ENCODE data around the gene TADA2B. TPM values are rescaled to one million over a fixed set of nuclear protein-coding genes. Genes with fewer than 3 reads are reported as not detected.

Gene TADA2B
- total and polyA plus RNA-seq, 3 donors from 2014 or later = 34.5 to 47.6 (median 42.2) TPM

DNA sequence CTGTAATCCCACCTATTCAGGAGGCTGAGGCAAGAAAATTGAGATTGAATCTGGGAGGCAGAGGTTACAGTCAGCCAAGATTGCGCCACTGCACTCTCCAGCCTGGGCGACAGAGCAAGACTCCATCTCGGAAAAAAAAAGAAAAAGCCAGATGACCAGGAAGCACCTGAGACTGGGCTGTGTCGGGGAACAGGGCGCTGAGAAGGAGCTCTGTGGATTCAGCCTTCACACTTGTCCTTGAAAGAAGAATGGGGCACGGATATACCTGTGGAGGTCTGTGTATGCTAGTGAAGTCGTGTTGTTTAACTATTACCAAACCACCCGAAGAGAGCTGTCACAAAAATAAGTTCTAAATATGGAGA lies 39.3 kb upstream of the TADA2B start:
- intact Hi-C loops (cut with DNase I; ENCODE audit: low total_unique reads) = no loop called here
- no peaks in the 10 kb centered on the region for H3K9me3 ChIP-seq
- H3K4me3 ChIP-seq = no peak overlapping the region
- WGBS, 2 donors = 88 to 89% methylated on average over 8 of the region's 8 CpGs
- no peaks in the 10 kb centered on the region for H3K27me3 ChIP-seq
- H3K27ac ChIP-seq = no peak overlapping the region
- peaks cover 5% of the 10 kb centered on the region for H3K36me3 ChIP-seq (ENCODE audit: low read depth, missing control alignments)
- no peak for DNase-seq
- TF ChIP-seq POLR2A (IDR thresholded peaks at IDR 0.05) = no peak
- TF ChIP-seq, protein P1, sequence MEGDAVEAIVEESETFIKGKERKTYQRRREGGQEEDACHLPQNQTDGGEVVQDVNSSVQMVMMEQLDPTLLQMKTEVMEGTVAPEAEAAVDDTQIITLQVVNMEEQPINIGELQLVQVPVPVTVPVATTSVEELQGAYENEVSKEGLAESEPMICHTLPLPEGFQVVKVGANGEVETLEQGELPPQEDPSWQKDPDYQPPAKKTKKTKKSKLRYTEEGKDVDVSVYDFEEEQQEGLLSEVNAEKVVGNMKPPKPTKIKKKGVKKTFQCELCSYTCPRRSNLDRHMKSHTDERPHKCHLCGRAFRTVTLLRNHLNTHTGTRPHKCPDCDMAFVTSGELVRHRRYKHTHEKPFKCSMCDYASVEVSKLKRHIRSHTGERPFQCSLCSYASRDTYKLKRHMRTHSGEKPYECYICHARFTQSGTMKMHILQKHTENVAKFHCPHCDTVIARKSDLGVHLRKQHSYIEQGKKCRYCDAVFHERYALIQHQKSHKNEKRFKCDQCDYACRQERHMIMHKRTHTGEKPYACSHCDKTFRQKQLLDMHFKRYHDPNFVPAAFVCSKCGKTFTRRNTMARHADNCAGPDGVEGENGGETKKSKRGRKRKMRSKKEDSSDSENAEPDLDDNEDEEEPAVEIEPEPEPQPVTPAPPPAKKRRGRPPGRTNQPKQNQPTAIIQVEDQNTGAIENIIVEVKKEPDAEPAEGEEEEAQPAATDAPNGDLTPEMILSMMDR (IDR thresholded peaks at IDR 0.05) = no peak
- no peaks in the 10 kb centered on the region for H3K4me1 ChIP-seq

DNA sequence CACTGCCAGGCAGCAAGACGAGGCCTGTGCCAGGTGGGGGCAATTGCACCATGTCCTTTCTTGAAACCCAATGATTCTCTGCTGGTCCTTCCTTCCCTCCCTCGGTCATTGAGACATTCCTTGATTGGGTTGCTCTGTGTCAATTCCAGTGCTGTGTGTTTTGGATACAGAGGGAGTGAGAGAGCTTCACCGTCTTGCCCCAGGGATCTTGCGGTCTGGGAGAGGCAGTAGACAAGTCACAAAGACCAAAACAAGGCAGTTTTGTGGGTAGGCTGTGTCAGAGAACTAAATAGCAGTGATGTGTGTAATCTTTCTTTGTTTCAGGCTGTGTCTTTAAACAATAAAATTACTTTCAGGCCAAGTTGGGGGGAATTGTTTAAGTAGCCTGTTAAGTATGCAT lies 38.8 kb upstream of the TADA2B start:
- H3K4me3 ChIP-seq = no peak overlapping the region
- intact Hi-C loops (cut with DNase I; ENCODE audit: low total_unique reads) = no loop called here
- H3K36me3 ChIP-seq (ENCODE audit: low read depth, missing control alignments) = peaks cover 5% of the 10 kb centered on the region
- H3K4me1 ChIP-seq = no peaks in the 10 kb centered on the region
- 87 to 89% methylated on average over 4 of the region's 4 CpGs for WGBS, 2 donors
- no peaks in the 10 kb centered on the region for H3K27me3 ChIP-seq
- no peak for DNase-seq
- H3K27ac ChIP-seq = no peak overlapping the region
- TF ChIP-seq POLR2A (IDR thresholded peaks at IDR 0.05) = no peak
- TF ChIP-seq, protein P1 (IDR thresholded peaks at IDR 0.05) = no peak
- no peaks in the 10 kb centered on the region for H3K9me3 ChIP-seq

DNA sequence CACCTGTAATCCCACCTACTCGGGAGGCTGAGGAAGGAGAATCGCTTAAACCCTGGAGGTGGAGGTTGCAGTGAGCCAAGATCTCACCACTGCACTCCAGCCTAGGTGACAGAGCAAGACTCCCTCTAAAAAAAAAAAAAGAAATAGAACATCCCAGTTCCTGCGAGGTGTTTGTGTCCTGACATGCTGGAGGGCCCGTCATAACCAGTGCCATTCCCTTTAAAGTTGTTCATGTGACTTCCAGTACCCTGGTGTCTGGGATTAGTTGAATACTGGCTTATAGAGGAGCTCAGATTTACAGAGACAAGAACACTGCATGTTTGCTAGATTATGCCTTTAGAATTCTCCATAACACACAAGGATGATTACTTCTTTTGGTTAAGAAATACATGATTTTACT lies 37.6 kb upstream of the TADA2B start:
- Histone ChIP-seq H3K27ac (no peak overlapping the region), H3K4me3 (no peak overlapping the region), H3K4me1 (no peaks in the 10 kb centered on the region), H3K9me3 (no peaks in the 10 kb centered on the region), H3K27me3 (no peaks in the 10 kb centered on the region), H3K36me3 (ENCODE audit: low read depth, missing control alignments) (peaks cover 3% of the 10 kb centered on the region)
- 91 to 96% methylated on average over 4 of the region's 4 CpGs for WGBS, 2 donors
- DNase-seq = no peak
- intact Hi-C loops (cut with DNase I; ENCODE audit: low total_unique reads) = no loop called here
- no peak for TF ChIP-seq POLR2A (IDR thresholded peaks at IDR 0.05)
- TF ChIP-seq, protein P1 (IDR thresholded peaks at IDR 0.05) = no peak

DNA sequence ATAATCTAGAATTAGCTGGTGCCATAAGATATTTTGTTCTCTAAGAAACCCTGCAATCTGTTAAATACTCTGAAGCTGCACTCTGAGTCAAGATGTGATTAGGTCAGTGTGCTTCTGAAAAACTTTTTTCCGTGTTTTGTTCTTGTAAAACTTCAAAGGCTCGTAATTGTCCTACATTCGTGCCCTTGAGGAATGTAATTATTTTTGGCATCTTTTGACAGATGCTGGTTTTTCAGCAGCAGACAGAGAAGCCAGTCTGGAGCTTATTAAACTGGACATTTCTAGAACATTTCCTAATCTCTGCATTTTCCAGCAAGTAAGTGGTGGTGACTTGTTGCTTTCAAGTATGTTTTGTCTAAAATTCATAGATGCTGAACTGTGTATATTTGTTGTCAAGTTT lies 36.8 kb upstream of the TADA2B start:
- Histone ChIP-seq H3K27me3 (no peaks in the 10 kb centered on the region), H3K27ac (no peak overlapping the region), H3K36me3 (ENCODE audit: low read depth, missing control alignments) (no peaks in the 10 kb centered on the region), H3K4me3 (no peak overlapping the region), H3K4me1 (no peaks in the 10 kb centered on the region), H3K9me3 (no peaks in the 10 kb centered on the region)
- 34% methylated on average over 3 of the region's 3 CpGs for WGBS, 2 donors
- TF ChIP-seq, protein P1 (IDR thresholded peaks at IDR 0.05) = no peak
- TF ChIP-seq POLR2A (IDR thresholded peaks at IDR 0.05) = no peak
- no peak for DNase-seq
- intact Hi-C loops (cut with DNase I; ENCODE audit: low total_unique reads) = no loop called here

DNA sequence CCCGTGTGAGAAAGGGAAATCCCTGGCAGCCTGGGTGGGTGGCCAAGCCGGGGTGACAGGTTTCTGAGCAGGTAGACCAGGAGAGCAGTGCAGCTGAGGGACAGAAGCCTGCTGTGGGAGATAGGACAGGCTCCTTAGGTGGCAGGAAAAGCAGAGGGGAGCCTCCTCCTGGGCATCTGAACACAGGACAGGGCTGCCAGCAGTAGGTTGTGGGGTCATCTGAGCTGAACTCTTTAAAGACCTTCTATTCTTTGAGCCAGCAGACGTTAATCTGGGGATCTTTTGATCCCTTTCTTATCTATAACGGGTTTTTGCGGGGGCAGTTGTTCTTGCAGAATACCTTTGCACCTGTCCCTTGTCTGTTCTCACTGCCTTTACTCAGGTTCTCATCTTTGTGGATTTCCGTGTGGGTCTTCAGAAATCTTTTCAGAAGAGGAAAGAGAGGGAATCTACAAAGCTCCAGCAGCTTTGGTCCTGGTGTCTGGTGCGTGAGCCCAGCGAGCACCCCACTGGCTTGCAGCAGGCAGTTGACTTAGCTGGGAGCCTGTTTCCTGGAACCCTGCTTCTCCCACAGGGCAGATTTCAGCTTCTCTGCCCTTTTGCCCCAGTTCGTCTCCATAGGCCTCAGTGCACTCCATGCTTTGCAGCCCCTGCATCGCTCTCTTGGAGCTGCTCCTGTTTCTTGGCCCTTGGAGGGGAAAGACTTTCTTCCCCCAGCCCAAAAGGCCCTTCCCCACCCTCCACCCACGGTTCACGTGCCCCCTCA lies 35.8 kb upstream of the TADA2B start:
- Histone ChIP-seq H3K36me3 (ENCODE audit: low read depth, missing control alignments) (no peaks in the 10 kb centered on the region), H3K27me3 (no peaks in the 10 kb centered on the region), H3K4me1 (no peaks in the 10 kb centered on the region), H3K9me3 (no peaks in the 10 kb centered on the region), H3K27ac (no peak overlapping the region), H3K4me3 (no peak overlapping the region)
- WGBS, 2 donors = 92% methylated on average over 12 of the region's 12 CpGs
- no peak for DNase-seq
- TF ChIP-seq, protein P1 (IDR thresholded peaks at IDR 0.05) = no peak
- TF ChIP-seq POLR2A (IDR thresholded peaks at IDR 0.05) = no peak
- intact Hi-C loops (cut with DNase I; ENCODE audit: low total_unique reads) = no loop called here

All from testis (tissue), 3 donors.